Testis (tissue), 3 donors: ENCODE measurements around the gene WFS1. TPM values are rescaled to one million over a fixed set of nuclear protein-coding genes. Genes with fewer than 3 reads are reported as not detected.

Experiments
- DNase-seq: peaks from one replicate; pipeline ENCODE4 v3.0.0-alpha.2; 2019
- H3K27ac ChIP-seq, 2 donors: fragments of 200-600 bp; sonication (generic); one replicate each; pipeline ENCODE4 v1.5.1; 2019
- H3K27me3 ChIP-seq: fragments of 200-600 bp; sonication (generic); one replicate; pipeline ENCODE4 v1.5.1; 2019
- H3K36me3 ChIP-seq: fragments of 200-600 bp; sonication (generic); one replicate; pipeline ENCODE4 v1.5.1; 2017; ENCODE audit warnings: low read depth; ENCODE audit errors: missing control alignments
- H3K4me1 ChIP-seq: fragments of 200-600 bp; sonication (generic); one replicate; pipeline ENCODE4 v1.5.1; 2019
- H3K4me3 ChIP-seq, 2 donors: fragments of 200-600 bp; sonication (generic); one replicate each; pipeline ENCODE4 v1.5.1; 2017 to 2019
- H3K9me3 ChIP-seq: fragments of 200-600 bp; sonication (generic); one replicate; pipeline ENCODE4 v1.5.1; 2017
- CTCF ChIP-seq, 3 experiments: fragments of 450-650 bp in 2 of 3; fragments of 200-600 bp in 1 of 3; sonication (generic) in 1 of 3; IDR thresholded peaks; one replicate each; pipeline ENCODE4 v1.5.1; 2016 to 2019; ENCODE audit warnings: antibody characterized with exemption in 3 of 3, mild to moderate bottlenecking in 2 of 3, moderate library complexity in 1 of 3
- POLR2A ChIP-seq: fragments of 450-650 bp; IDR thresholded peaks from one replicate; pipeline ENCODE4 v1.6.1; 2017; ENCODE audit warnings: antibody characterized with exemption, mild to moderate bottlenecking, moderate library complexity
- WGBS, 2 donors: methylation state at CpG; one replicate each; pipeline ENCODE4 v1.1.5; 2018; 5-methylcytosine and 5-hydroxymethylcytosine counted together
- intact Hi-C: fragments of 100-400 bp; cut with DNase I; formaldehyde crosslinking; loops from one replicate; pipeline ENCODE4 v1.15.1; 2023; ENCODE audit warnings: low total_unique reads
- polyA plus RNA-seq: library from polyadenylated mRNA; stranded (reverse); fragments of 350-450 nt; fragmentation: Illumina TruSeq; extraction: RNeasy Lipid Tissue Mini Kit (QIAGEN cat#74804); gene quantifications from one replicate; pipeline ENCODE4 v1.2.3, GENCODE V29; 2014; ENCODE audit warnings: low read depth, low replicate concordance; ENCODE audit not compliant: insufficient read depth
- total RNA-seq, 2 donors: library from RNA; depleted of rRNA; stranded (reverse); fragments of >200 nt; gene quantifications; one replicate each; pipeline ENCODE4 v1.2.3, GENCODE V29; 2016

Gene WFS1
- total and polyA plus RNA-seq, 3 donors from 2014 or later: 80.4 to 202 (median 124) TPM

GRCh38 chr4:6338951-6339817 lies 69.5 kb downstream of the WFS1 start:
- Histone ChIP-seq H3K9me3 (no peaks in the 10 kb centered on the region), H3K27me3 (no peaks in the 10 kb centered on the region), H3K4me3 (no peak overlapping the region), H3K36me3 (no peaks in the 10 kb centered on the region), H3K4me1 (no peaks in the 10 kb centered on the region), H3K27ac (no peak overlapping the region)
- TF ChIP-seq CTCF (IDR thresholded peaks at IDR 0.05): no peak
- TF ChIP-seq POLR2A: no peak
- DNase-seq: no peak
- intact Hi-C loops: loop anchor here (10.0 kb wide), 1 partner anchor 206 kb away; no protein-coding TSS in a partner anchor
- 87 to 88% methylated on average over 8 to 12 of the region's 12 CpGs for WGBS, 2 donors

GRCh38 chr4:6339818-6340445 lies 70.3 kb downstream of the WFS1 start:
- TF ChIP-seq CTCF (IDR thresholded peaks at IDR 0.05) (no peak), POLR2A (no peak)
- intact Hi-C loops: loop anchor here (10.0 kb wide), 1 partner anchor 205 kb away; no protein-coding TSS in a partner anchor
- 92 to 95% methylated on average over 12 to 13 of the region's 13 CpGs for WGBS, 2 donors
- H3K27me3 ChIP-seq: no peaks in the 10 kb centered on the region
- no peaks in the 10 kb centered on the region for H3K4me1 ChIP-seq
- no peaks in the 10 kb centered on the region for H3K9me3 ChIP-seq
- H3K4me3 ChIP-seq: no peak overlapping the region
- no peak for DNase-seq
- H3K27ac ChIP-seq: no peak overlapping the region
- H3K36me3 ChIP-seq: no peaks in the 10 kb centered on the region

GRCh38 chr4:6340446-6341015 lies 70.9 kb downstream of the WFS1 start:
- WGBS, 2 donors: 74 to 75% methylated on average over 9 of the region's 9 CpGs
- no peak overlapping the region for H3K27ac ChIP-seq
- TF ChIP-seq POLR2A (no peak), CTCF (IDR thresholded peaks at IDR 0.05) (no peak)
- intact Hi-C loops: no loop called here
- no peaks in the 10 kb centered on the region for H3K27me3 ChIP-seq
- no peaks in the 10 kb centered on the region for H3K36me3 ChIP-seq
- no peaks in the 10 kb centered on the region for H3K9me3 ChIP-seq
- no peaks in the 10 kb centered on the region for H3K4me1 ChIP-seq
- H3K4me3 ChIP-seq: no peak overlapping the region
- no peak for DNase-seq

GRCh38 chr4:6341696-6342095 lies 72.0 kb downstream of the WFS1 start:
- Histone ChIP-seq H3K36me3 (no peaks in the 10 kb centered on the region), H3K9me3 (no peaks in the 10 kb centered on the region), H3K4me3 (no peak overlapping the region), H3K4me1 (no peaks in the 10 kb centered on the region), H3K27ac (no peak overlapping the region), H3K27me3 (no peaks in the 10 kb centered on the region)
- no peak for TF ChIP-seq POLR2A
- TF ChIP-seq CTCF (IDR thresholded peaks at IDR 0.05): no peak
- 73 to 87% methylated on average over 6 of the region's 6 CpGs for WGBS, 2 donors
- intact Hi-C loops: no loop called here
- no peak for DNase-seq
